ENCODE results near the gene RGS7. TPM values are rescaled to one million over a fixed set of nuclear protein-coding genes. Genes with fewer than 3 reads are reported as not detected.
"Not testable (repeated sequence)": the region's sequence is repeated elsewhere in the genome, so short reads cannot be mapped to it uniquely, and the experiment has no call there.

The RGS7 gene
- total RNA-seq, 1 experiment from 2014 or later: 4.5 TPM

DNA sequence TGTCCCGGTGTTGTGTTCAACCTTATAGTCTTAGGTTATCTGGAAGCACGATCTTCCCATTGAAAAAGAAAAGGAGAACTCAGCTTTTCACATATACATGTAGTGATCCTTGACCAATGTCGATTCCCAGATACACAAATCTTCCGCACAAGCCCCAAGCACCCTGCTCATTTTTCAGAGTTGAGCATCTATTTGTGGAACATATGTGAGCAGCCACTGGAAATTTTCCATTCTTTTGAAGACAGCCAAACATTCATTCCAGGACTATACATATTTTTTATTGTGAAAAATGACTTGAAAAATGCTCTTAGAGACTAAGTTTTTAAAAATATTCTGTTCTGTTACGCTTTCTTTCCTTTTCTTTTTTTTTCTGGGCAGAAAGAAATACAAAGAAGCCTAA is 371.9 kb downstream of the RGS7 start:
- DNase-seq (ENCODE audit: low read depth): no peak

DNA sequence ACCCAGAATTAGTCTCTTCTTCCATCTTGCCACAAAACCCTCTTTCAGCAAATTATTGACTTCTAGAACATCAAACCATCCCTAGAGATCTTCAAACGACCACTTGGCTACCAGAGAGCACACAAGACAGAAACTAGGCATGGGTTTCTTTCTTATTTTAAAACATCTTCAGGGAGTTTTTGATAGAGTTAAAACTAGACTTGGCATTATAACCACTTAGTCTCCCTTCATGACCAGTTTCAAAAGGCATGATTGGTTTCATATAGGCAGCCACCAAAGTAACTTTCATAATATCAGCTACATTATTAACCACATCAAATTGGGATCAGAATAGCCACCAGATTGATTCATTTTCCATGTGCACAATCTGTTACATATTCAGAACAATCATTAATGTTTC is 376.7 kb downstream of the RGS7 start:
- no peak for DNase-seq (ENCODE audit: low read depth)

DNA sequence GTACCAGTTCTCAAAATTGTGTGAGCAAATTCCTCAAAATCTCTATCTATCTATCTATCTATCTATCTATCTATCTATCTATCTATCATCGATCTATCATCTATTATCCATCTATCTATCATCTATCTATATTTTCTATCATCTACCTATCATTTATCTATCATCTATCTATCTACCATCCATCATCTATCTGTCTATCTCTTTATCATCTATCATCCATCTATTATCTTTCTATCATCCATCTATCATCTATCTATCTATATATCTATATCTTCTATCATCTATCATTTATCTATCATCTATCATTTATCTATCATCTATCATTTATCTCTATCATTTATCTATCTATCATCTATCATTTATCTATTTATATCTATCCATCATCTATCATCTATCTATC is 380.3 kb downstream of the RGS7 start:
- DNase-seq (ENCODE audit: low read depth): no peak

DNA sequence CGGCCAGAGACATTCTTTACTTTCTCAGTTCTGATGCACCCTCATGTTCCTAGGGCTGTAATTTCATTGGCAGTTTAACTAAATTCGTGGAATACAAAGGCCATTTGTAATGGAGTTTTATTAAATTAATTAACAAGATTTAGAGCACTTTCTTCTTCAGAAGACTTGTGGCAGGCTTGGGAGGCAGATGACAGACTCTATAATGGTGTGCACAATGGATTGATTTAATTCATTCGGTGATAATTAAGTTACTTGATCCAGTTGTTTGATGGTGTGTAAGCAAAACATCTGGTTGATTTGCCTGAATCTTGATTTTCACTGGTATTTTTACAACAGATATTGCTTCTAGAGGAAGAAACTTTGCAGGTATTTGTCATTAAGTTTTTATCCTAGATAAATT is 383.1 kb downstream of the RGS7 start:
- no peak for DNase-seq (ENCODE audit: low read depth)

DNA sequence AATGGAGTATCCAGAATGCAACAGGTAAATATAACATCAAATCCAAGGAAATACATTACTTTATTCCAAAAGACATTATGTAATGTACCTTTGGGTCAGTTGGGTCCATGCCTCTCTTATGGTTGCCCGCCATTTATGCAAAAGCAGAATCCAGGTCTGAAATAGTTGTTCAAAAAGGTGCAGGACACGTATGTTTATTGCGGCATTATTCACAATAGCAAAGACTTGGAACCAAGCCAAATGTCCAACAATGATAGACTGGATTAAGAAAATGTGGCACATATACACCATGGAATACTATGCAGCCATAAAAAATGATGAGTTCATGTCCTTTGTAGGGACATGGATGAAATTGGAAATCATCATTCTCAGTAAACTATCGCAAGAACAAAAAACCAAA is 384.9 kb downstream of the RGS7 start:
- DNase-seq (ENCODE audit: low read depth): not testable (repeated sequence)

DNA sequence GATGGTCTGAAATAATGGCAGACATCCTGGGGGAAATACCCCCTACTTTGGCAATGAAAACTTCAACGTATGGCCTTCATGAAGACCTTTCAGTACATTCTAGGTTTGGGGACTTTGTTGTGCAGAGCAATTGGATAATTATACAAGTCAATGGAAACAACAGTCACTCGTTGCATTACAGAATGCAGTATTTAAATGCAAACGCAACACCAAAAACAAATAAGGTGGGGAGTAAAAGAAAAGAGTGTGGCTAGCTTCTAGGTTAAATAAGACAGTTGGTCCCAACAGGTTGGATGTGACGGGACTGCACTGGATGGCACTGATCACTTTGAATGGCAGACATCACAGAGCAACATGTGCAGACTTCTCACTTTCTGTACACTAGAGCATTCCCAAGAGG is 386.8 kb downstream of the RGS7 start:
- no peak for DNase-seq (ENCODE audit: low read depth)

DNA sequence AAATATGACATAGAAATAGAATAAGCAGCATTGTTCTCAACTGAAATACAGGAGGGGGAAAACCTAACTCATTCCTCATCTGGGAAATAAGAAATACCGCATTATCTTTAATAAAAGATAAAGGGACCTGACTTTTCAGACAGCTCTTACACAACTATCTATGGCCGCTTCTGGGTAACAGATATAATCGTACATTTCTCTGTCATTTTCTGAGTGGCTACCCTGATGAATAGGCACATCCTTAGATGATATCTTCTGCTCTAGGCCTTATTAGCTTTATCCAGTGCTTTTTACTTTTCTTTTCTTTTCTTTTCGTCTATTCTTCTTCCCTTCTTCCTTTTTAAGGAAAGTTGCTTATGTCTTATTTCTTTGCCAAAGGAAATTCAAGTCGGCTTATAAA is 388.1 kb downstream of the RGS7 start:
- DNase-seq (ENCODE audit: low read depth): no peak

DNA sequence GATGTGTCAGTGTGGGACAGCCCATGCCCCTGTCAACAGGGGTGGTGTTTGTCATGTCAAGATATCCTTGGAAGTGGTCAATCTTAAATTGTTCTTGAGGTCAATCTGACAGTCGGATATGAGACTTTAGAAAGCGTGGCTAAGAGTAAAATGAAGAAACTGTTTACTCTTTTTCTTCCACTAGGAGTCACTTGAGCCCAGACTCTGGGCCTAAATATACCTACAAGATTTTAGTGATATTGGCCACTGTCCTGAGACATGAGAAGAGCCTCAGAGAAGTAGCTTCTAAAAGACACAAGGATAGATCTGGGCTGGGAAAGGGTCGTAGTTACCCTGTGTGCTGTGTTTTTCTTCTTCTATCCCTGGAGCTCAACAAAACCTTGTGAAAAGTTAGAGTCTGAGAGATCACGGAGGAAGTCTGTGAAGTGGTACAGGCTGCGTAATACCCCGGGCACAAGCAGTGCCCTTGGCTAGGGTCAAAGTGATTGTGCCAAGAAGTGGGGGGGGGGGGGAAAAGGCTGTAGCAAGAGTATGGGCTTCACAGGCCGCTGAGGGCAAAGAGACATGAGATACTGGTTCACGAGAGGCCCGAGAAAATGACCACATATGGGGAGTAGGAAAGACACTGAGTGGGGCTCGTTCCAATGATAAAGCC is 389.8 kb downstream of the RGS7 start:
- DNase-seq (ENCODE audit: low read depth): peak; percentile 47

DNA sequence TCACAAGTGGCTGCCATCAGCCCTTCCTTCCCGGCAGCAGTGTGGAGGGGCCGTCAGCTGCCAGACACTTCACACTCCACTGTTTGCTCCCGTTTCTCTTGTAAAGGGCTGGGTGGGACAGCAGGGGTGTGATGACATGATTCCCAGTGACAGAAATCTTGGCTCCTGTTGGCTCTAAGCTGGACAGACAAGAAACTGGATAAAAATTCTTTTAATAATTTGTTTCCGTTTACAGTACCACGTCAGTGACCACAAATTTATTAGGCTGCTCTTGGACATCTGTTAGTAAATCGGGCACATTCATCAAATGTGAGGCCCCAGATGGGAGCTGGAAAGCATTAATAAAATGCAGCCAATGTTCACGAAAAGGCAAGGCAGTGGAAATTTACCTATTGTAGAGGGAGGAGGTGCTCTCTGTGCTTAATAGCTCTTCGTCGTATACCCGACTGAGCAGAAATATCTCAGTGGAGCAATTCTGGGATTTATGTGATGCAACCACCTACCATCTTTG is 391.4 kb downstream of the RGS7 start:
- peak; percentile 51 for DNase-seq (ENCODE audit: low read depth)

DNA sequence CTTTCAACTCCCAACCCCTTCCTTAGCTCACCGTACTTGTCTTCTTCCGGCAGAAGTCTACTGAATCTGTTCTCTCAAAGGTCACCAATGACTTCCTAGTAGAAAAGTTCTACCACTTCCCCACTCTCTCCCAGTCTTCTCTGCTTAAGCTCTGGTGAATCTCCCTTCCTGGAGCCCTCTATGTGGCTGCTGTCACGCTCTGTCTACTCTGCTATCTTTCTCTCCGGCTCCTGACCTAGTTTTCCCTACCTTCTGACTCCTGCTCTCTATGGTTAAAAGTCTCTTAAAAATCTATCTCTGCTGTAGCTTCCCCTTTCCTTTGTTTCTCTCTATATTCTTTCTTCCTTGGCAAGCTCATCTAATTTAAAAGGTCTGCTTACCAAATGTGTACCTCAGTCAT is 394.9 kb downstream of the RGS7 start:
- no peak for DNase-seq (ENCODE audit: low read depth)

DNA sequence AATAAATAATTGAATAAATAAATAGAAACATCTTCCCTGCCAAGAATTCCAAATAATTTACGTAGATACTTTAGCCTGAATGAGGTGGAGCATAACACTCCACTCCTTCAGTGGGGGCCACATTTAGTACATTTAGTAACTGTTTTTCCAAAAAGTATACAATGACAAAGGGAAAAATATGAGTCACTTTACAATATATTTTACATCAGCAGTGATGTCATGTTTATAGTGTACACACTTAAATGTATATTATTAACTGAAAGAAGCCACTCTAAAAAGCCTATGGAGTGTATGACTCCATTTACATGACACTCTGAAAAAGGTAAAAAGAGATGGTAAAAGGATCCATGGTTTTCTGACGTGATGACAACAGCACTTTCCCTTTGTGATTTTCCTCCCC is 400.6 kb downstream of the RGS7 start:
- no peak for DNase-seq (ENCODE audit: low read depth)

DNA sequence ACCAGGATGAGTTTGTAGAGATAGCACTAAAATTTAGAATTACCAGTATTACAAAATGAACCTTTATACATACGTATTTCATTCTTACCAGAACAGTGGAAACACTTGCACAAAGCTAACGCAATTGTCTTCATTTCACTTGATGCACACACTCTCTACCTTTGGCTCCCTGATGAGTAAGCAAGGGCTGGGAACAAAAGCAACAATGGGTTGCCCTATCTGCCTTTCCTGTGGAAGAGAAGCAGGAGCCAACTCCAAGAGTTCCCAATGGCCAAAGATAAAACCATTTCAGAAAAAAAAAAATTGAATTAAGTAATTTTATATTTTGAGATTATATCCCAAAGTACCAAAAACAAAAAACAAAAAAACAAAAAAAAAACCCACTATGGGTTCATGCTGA is 401.0 kb downstream of the RGS7 start:
- no peak for DNase-seq (ENCODE audit: low read depth)

DNA sequence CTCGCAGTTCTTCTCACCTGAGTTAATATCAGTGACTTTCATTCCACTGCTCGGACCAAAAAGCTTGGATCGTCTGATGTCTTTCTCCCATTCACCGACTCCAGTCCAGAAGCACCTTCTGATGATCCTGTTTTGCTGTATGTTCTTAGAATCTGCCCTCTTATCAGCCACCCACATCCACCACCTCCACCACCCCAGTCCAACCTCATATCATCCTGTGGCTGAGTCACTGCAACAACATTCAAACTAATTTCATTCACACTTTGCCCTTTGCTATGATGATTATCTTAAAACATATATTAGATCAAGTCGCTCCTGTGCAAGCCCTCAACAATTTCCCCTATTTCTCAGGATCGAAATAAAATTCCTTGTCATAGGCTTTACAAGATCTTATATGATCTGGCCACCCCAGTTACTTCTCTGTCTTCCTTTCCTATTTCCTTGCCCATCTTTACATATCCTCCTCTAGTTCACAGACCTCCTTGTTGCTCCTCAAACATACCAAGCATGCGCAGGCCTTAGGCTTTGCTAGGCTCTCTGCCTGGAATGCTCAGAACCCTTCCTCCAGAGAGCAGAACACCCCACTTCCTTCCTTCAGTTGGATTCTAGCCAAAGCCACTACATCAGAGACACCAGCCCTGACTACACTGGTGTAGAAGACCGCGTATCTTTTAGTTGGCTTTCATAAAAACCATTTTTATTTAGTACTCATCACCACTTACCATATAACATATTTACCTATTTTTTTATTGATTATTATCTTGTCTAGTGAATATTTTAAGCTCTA is 409.4 kb downstream of the RGS7 start:
- peak; percentile 43 for DNase-seq (ENCODE audit: low read depth)

DNA sequence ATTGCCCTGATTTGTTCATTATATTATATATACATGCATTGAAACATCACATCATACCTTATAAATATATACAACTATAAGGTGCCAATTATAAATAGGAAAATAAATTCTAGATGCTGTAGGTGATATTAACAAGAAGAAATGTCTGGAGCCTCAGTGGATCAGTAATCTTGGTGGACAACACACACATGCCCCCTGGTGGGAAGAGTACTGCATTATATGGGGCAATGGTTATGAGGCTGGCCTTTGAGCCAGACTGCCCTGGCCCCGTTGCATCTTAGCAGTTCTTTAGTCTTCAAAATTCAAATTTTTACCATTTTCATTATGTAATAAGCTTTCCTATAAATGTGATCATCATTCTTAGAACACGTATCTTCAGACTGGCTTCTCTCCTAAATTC is 410.1 kb downstream of the RGS7 start:
- DNase-seq (ENCODE audit: low read depth): peak; percentile 61

DNA sequence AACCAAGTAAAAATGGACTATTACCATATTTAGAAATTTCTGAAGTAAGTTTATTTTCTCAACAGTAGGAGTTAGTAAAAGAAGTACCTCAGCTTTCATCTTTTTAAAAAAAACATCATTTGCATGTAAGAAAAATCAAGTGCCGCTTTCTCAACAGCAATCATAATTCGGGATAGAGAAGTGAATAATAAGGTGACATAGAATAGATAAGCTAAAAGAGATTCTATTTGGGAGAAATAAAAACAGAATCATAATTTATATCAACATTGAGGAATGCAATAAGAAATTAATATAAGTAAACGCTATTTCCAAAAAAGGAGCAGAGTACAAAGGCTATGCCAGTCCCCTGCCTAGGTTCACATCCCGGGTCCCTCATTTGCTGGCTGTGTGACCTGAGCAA is 414.1 kb downstream of the RGS7 start:
- DNase-seq (ENCODE audit: low read depth): no peak

DNA sequence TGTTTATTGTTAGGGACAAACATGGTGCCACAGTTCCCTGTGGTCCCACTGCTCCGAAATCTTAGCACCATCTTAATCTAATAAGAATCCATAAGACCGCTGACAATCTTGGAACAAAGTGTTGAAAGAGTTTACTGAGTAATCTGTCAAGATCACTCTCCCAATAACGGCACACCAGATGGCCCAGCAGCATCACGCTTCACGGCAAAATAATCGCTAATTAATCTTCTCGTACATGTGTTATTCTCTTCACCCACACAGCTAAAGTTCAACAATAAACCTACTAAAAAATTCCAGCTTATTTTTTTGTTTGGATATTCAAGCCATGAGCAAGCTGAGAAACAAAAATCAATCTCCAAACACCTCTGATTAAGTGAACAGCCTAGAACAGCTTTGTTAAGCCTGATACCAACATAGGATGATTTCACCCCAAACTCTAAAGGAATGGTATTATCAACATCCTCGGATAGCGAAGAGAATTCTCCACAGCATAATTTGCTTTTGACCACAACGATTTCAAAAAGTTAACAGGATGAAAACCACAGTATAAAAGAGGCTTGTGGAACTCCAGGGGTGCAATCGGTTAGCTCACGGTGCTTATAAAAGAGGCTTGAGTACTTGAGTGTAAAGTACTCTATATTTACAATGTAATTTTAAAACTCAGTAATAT is 415.2 kb downstream of the RGS7 start:
- peak; percentile 35 for DNase-seq (ENCODE audit: low read depth)

DNA sequence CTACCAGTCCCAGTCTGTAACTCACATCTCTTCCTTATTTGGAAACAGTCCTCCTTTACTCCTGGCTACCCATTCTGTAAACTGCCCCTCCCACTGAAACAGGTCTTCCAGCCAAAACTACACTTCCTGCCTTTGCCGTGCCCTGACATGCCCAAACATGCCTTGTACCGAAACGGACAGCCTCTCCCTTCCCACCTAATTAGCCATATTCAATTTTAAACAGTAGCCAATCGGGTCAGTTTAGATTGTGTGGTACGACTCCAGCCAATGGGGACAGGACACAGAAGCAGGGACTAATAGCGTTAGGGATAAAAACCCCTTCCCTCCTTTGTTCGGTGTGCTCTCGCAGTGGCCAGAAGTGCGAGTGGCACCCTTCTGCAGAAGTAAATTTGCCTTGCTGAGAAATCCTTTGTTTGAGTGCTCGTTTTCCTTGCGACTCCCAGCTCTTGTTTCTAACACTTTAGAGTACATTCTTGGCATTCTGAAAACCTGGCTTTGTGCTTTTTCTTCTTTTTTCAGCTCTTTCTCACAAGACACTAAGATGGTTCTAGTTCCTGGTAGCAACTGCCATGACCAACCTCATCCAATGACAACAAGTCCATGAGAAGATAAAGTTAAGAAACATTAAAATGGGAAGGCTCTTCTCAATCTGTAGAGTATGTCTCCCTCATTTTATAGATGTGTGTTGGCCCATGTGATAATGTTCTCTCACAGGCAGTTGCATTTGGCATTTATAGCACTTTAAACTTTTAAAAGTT is 419.9 kb downstream of the RGS7 start:
- DNase-seq (ENCODE audit: low read depth): no peak

DNA sequence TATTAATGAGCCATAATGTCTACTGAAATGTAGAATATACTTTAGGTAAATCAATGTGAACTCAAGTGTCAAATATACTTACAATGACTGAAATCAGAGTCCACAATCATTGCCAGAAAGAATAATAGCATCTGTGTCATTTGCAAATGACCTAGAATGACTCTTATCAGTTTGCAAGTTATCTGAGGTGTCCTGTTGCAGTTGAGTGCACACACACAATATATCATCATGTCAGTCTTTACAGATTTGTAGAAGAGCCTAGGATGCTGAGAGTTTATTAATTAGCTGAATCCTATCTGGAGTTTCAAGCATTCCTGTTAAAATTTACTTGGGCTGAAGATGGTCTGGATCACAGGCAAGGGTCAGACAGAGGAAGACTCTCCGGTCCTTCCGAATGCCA is 421.1 kb downstream of the RGS7 start:
- DNase-seq (ENCODE audit: low read depth): no peak

DNA sequence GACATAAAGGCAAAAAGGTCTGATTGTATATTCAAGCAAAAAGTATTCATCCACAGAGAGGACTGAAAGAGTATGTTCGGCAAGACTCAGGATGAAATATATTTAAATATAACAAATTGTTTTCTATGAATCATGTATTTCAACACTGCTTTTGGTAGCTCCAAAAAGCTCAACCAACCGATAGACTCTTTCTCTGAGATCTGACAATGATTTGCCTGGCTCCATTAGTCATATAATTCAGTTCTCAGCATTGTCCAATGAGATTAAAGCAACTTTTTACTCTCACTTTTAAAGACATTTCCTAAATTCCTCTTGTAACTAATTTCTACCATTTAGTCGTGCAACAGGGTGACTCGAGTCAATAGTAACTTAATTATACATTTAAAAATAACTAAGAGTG is 426.0 kb downstream of the RGS7 start:
- DNase-seq (ENCODE audit: low read depth): no peak

DNA sequence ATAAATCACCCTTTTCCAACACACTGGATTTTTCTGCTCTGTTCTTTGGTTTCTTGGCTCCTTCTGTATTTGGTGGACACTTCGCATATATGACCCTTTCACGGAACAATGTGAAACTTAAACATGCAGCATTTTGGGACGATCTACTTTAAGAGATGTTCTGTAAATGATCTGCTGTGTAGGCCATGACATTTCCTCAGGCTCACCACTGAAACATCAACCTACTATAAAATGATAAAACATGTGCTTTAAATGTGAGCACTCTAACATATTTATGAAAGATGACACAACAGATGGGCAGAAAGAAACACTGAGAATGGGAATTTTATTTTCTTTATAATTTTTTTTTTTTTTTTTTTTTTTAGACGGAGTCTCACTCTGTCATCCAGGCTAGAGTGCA is 428.7 kb downstream of the RGS7 start:
- no peak for DNase-seq (ENCODE audit: low read depth)

DNA sequence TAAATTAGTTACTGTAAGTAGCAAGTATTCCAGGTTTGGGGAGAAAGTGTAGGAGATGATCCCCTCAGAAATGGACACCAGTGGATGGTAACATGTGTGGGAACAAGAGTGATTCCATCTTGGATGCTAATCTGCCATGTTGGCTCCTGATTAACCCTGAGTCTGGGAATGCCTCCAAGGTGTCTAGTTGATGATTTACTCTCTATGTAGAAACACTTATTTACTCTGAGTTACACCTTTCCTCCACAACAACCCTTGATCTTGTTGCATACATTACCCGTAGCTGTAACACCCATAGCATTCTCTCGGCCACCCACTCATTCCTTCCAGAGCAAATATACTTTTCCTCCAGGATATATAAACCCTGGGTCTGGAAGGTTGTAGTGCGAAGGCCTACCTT is 429.2 kb downstream of the RGS7 start:
- DNase-seq (ENCODE audit: low read depth): no peak

DNA sequence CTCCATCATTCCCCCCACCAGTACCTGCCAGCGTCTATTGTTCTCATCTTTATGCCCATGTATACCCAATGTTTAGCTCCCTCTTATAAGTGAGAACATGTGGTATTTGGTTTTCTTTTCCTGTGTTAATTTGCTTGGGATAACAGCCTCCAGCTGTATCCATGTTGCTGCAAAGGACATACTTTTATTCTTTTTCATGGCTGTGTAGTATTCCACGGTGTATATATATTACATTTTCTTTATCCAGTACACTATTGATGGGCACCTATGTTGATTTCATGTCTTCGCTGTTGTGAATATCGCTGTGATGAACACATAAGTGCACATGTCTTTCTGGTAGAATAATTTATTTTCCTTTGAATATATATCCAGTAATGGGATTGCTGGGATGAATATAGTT is 431.7 kb downstream of the RGS7 start:
- no peak for DNase-seq (ENCODE audit: low read depth)
